ENCODE measurements around the gene MALT1.
A peak's percentile ranks its signal among the peaks of the same experiment; 100 is the strongest.

Gene MALT1

DNA sequence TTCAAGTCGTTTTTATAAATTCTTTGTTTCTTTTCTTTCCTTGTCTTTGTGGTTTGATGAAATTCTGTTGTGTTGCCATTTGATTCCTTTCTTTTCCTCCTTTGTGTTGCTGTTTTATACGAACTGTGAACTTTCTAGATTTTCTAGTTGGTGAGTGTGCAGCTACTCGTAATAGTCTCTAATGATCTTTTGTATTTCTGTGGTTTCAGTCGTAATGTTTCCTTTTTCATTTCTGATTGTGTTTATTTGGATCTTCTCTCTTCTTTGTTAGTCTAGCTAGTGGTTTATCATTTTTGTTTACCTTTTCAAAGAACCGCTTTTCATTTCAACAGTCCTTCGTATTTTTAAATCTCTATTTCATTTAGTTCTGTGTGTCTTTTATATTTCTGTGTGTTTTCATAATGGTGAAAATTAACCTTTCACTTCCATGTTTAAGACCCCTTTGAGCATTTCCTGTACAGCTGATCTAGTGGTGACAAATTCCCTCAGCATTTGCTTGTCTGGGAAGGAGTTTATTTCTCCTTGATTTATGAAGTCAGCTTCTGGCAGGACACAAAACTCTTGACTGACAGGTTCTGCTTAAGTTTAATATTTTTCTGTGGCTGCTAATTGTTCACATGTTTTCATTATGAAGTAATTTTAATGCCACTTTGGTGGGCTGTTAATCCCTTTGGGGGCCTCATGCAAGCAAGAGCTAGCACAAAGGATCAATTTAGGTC lies 16.2 kb upstream of the MALT1 start:
- DNase-seq: no peak

DNA sequence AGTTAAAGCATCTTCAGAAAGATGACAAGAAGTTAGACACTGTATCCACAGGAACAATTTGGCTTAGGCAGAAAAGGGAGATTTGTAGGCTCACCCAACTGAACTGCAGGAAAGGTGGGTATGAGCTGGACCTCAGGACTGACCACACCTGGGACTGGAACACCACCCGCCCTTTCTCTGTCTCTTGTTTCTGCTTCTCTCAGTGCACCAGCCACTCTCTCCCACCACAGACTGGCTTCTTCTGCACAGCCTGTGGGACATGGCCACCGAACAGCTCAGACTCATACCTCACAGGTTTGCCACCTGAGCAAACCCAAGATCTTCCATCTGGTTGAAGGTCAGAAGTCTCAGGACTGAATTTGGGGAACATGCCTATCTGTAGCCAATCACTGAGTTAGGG lies 14.2 kb upstream of the MALT1 start:
- DNase-seq: no peak

DNA sequence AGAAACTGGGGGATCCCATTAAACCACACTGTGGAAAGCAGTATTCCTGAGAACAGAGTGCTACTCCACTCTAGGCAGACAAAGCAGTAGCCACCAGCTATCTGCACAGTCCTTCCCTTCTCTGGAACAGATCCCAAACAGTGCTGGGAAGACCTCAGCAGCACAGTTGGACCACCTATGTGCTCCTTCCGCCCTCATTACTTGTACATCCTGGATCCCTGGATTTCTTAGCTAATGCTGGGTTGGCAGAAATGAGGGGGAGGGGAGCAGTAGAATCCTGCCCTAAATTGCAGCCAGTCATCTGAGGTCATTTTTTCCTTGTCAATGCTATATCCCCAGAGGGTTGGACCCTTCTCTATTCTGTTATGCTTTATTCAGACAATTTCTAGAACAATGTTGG lies 13.8 kb upstream of the MALT1 start:
- no peak for DNase-seq

DNA sequence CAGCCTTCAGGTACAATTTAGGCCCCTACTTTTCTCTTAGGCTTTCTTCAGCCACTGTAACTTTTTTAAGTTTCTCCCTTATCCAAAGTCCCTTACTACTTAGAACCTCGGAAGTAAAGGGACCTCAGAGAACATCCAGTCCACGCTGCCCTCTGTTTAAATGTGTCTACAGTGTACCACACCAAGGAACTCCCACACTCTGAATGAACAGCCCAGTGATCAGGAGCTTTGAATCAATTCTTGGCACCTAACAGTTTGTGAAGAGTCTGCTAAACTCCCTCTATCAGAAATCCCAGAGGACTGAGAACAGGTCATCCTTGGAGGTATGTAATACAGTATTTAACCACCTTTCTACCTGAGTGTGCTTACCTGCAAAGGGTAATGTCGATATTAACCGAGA lies 11.6 kb upstream of the MALT1 start:
- no peak for DNase-seq

DNA sequence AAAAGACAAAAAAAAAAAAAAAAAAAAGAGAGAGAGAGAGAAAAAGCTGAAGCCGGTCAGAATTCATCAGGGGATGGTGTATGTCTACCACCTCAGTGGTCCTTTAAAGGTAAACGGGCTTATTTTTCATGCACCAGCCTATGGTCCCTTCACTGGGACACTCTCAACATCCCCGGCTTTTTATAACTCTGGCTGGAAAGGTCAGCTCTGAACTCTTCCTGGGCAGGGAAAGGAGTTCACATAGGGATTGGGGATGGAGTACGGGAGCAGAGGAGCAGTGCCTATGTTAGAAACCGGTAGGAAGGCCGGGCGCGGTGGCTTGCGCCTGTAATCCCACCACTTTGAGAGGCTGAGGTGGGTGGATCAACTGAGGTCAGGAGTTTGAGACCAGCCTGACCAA lies 10.3 kb upstream of the MALT1 start:
- no peak for DNase-seq

DNA sequence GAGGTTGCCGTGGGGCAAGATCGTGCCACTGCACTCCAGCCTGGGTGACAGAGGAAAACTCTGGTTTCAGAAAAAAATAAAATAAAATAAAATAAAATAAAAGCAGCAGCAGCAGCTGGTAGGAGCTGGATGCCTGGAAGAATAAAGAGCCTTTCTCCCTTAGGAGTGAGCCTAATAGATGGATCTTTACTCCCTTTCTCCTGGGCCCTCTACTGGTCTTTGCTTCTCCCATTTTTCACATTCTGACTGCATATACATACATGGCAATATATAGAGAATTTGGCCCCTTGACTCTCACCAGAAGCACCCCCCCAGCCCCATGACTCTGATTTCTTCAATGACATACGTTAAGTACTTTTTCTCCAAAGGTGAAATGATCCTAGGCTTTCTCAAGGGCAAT lies 9.8 kb upstream of the MALT1 start:
- no peak for DNase-seq

DNA sequence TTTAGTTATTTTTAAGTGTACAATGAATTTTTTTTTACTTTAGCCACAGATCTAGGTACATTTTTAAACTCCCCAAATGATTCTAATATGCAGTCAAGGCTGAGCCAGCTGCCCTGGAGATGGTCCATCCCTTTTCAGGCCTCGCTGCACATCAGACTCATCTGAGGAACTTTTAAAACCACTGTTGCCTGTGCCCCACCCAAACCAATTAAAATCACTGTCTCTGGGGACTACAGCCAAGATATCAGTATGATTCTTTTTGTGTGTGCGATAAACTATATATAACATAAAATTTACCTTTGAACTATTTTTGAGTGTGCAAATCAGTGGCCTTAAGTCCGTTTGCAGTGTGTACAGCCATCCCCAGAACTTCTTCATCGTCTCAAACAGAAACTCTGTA lies 9.1 kb upstream of the MALT1 start:
- DNase-seq: no peak

DNA sequence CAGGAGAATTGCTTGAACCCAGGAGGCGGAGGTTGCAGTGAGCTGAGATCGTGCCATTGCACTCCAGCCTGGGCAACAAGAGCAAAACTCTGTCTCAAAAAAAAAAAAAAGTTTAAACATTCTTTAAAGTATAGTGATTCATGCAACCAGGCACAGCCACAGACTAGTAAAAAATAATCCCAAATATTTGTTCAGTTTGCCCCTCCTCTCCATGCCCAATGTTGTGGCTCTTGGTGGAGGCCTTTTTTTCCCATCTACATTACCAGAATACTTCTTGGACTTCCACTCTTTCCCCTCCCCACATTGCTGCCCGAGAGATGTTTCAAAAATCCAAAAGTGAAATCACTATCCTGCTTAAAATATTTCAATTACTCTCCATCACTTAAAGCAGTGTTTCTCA lies 5.1 kb upstream of the MALT1 start:
- no peak for DNase-seq

DNA sequence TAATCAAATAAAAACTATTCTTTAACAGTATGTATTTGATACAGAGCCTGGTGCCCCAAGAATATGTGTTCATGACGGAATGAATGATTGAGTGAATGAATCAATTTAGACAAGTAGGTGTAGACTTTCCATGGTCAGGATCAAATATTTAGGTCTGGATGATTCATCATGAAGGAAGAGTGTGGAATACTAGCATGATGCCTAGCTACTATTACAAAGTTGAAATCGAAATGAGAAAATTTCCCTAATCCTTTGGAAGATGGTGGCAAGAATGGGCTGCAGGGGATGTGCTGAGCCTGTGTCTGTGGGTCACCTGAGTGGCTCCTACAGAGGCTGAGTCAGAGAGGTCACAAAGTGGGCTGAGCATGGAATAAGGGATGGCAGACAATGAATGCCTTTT lies 3.1 kb upstream of the MALT1 start:
- DNase-seq: no peak

DNA sequence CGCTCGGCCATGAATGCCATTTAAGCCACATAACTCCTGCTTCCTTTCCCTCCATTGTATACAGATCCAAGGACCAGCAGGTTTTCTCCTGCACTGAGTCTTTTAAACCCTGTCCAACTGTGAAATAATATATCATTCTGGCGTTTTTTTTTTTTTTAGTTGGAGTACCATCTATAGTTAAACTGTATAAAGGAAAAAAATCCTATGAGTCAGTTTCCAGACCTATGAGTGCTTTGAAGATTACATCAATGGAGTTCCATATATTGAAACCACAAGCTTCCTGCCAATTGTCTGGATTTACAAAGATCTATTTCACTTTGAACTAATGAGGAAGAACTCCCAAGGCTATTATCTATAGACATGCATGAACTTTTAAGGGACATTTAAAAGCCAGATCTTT lies 2.4 kb upstream of the MALT1 start:
- DNase-seq: no peak

DNA sequence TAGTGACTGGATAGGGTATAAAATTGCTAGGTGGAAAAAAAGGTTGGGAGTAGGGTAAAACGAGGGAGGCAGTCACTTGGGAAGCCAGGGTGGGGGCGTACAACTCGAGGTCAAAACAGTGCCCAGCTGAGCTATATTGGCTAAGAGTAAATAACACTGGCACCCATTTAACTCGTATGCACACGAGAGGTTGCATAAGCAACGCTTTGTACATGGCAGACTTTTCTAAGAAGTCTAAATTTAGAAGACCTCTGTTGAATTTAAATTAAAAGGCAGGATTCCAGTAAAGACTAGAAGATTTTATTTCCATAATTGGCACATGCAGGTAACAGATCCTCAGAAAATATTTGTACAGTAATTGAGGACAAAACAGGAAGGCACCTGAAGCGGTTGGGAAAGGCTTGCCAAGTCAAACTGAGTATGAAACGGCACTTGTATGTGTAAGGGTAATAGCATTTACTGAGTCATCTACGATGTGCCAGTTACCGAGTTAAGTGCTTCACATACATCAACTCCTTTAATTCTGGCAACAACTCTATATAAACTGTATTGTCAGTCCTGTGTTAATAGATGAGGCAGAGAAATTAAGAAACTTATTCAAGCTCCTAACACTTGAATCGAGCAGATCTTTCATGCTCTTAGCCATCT lies 1.4 kb upstream of the MALT1 start:
- peak; percentile 52 for DNase-seq

DNA sequence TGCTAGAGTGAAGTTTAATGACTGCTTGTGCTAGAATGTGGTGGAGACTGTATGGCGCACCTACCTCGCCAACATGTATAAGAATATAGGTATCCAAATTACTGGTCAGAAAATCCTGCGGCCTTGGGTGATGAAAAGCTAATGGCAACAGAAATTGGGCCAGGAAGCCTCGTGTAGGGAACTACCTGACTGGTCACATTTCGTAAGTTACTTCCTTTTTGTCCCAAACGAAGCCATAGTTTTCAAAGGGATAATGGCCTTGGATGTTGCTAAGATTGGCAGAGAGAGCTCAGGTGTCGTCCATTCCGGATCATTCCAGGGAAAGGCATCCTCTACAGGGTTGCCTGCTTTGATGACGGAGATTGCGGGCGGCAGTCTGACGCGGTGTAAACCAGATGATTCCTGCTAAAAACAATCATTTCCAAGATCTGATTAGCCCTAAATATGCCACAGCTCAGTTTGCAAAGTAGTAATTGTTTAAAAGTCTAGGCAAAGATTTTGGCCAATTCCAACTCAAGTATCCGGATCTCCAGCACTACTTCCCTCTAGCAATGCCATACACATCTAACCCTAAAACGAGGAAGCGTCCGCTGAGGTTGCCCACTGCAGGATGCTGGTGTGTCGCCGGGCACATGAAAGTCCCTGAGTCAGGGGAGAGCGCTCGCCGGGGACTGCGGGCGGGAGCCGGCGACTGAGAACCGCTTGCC lies 708 bp upstream of the MALT1 start:
- DNase-seq: peak; percentile 42

DNA sequence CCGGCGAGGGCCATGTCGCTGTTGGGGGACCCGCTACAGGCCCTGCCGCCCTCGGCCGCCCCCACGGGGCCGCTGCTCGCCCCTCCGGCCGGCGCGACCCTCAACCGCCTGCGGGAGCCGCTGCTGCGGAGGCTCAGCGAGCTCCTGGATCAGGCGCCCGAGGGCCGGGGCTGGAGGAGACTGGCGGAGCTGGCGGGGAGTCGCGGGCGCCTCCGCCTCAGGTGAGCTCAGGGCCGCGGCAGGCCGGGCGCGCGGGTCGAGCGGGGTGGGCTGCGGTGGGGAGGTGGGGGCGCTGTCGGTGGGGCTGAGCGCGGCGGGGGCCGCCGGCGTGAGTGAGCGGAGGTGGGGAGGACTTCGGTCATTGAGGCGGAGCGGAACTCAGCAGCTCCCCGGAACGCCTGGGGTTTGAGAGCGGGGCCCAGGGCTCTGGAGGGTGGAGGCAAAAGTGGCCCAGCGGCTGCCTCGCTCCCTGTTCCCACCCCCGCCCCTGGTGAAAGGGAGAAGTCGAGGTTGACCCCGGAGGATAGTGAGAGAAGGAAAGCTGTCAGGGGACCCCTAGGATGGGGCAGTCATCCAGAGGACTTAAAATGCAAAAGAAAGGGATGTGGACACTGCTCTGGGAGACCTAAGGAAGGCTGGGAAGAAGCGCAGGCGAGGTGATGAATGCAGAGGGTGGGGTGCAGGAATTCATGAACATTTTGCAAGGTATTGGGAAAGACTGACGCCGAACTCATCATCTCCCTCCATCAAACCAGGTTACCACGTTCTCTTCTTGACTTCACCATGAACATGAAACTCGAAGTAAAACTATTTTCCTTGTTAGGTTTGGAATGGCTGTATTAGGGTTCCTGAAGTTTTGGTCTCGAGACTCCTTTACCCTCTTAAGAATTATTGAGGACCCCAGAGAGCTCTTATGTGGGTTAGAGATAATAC lies 633 bp downstream of the MALT1 start:
- DNase-seq: no peak

DNA sequence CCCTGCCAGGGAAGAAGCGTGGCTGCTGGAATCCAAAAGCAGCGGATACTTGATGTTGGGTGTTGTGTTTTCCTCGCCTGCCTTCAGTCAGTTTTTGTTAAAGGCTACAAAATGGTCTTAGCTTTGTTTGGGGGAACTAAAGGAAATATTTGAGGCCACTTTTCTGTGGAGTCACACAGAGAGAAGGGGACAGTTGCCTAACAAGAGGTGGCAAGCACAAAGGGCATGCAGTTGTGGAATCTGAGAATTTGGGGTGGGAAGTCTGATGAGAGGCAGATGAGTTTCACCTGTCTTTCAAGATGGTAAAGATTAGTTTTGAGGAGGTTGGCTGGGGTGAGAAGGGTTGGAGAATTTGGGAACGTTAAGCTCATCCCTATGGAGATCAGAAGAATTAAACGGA lies 2.9 kb downstream of the MALT1 start:
- DNase-seq: no peak

DNA sequence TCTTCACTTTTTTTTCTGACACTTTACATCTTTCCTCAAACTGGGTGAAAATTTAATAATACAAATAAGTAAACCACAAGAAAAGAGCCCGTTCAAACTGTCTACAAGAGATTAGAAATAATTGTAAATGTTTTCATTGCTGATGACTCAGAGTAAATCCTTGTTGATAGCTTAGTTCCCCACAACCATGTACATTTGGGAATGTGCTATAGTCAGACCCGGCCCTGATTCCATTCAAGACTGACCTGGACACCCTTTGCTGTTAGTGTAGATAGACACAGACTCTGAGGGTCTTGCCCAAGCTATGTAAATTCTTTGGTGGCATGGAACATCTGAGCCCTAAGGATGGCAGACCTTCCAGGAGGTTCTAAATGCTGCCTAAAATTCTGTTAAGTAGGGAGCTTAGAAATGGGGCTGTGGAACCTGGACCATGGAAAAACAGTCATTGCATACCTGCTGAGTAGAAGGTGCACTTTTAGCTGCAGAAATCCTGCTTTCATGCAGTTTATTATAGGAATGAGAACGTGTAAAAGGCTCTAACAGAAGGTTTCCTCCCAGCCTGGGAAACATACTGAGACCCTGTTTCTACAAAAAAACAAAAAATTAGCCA lies 3.7 kb downstream of the MALT1 start:
- no peak for DNase-seq

DNA sequence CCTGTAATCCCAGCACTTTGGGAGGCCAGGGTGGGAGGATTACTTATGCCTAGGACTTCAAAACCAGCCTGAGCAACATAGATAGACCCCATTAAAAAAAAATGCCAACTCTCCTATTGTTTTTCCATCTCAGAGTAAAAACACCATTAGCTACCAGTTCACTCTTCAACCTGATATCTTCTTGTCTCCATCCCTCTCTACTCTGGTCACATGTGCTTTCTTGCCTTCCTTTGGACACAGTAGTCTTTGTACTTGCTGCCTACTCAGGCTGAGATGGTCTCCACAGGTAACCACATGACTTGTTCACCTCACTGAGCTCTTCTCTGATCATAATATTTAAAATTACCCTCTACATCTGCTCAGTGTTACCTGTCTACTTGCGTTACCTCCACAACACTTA lies 5.0 kb downstream of the MALT1 start:
- DNase-seq: no peak

DNA sequence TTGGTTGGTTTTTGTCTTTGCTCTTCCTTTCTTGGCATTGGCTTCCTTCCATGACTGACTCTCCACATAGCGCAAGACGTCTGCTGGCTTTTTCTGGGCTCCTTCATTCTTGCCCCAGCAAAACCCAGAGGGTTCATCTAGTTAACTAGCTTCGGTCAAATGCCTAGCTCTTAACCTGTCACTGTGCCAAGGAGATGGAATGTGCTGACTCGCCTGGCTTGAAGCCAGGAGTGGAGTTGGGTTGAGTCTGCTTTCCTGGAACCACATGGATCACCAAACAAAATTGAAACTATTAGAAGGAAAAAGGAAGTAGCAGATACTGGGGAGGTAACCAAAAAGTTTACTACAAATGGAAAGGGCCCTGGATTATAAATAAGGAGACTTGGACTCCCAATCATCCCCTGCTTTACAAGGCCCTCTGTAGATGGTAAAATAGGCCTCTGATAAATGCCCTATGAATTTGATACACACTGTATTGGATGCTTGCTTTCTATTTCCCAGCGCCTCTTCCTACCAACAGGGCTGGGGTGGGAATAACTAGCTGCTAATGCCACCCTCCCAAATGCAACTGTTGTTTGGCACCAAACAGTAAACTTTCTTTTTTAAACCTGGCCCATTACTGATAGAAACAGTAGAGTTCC lies 11.3 kb downstream of the MALT1 start:
- peak; percentile 17 for DNase-seq

DNA sequence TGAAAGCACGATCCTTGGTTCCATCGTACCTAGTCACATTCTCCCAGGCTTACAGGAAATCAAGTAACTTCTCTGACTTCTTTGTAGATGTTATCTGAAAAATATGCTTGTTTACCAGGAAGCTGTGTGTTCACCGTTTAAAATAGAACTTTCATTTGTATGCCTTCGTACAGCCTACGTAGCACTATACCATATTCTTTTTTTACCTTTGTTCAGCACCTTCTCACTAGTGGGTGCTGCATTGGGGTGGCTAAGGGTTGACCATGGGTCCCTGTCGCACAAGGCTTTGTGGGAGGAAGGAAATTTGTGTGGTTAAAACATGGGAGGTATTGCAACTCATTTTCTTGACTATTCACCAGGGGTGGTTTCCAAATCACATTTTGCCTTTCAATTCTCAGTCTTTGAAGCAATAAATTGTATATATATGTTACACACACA lies 16.6 kb downstream of the MALT1 start:
- no peak for DNase-seq

DNA sequence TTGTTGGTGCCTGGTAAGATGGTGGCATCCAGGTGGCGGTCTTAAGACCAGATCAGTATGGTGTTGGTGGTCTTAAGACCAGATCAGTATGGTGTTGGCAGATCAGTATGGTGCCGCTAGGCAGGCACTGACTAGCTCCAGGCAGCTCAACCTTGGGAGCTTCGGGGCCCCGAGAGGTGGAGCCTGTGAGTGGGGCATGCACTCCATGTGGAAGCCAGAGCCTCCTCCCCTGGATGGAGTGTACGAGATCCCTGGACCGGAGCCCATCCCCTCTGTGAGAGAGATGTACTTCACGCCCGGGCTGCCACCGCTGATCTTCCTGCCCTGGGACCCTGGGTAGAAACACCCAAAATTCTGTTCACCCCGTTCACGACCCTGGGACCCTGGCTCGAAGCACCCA lies 19.0 kb downstream of the MALT1 start:
- DNase-seq: no peak

DNA sequence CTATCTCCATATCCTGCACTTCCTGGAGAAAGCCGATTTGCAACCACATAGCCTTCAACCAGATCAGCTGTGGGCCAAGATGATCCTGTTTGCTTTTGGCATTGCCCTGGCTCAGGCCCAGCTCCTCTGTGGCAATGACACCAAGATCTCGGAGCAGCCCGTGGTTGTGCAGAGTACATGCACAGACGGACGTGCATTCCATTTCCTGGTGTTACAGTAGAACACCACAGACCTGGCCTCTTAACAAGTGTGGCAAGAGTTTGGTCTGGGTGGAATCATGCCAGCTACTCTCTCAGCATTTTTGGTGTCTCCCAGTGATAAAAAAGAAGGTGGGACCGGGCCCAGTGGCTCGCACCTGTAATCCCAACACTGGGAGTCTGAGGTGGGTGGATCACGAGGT lies 20.0 kb downstream of the MALT1 start:
- DNase-seq: no peak

DNA sequence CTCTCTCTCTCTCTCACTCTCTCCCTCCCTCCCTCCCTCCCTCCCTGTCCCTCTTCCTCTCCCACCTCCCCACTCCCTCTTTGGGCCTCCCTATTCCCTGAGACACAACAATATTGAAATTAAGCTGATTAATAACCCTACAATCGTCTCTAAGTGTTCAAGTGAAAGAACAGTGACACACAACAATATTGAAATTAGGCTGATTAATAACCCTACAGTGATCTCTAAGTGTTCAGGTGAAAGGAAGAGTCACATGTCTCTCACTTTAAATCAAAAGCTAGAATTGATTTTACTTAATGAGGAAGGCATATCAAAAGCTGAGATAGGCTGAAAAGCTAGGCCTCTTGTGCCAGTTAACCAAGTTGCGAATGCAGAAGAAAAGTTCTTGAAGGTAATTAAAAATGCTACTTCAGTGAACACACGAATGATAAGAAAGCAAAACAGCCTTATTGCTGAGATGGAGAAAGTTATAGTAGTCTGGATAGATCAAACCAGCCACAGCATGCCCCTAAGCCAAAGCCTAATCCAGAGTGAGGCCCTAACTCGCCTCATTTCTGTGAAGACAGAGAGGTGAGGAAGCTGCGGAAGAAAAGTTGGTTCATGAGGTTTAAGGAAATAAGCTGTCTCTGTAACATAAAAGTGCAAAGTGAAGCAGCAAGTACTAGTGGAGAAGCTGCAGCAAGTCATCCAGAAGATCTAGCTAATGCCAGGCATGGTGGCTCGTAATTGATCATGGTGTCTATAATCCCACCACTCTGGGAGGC lies 21.3 kb downstream of the MALT1 start:
- DNase-seq: no peak
